Fibroblast of lung (primary cell): ENCODE results near the gene UNC45B. TPM values are rescaled to one million over a fixed set of nuclear protein-coding genes. Genes with fewer than 3 reads are reported as not detected.
A peak's percentile ranks its signal among the peaks of the same experiment; 100 is the strongest.

Experiments
- DNase-seq, 2 donors: peaks; one replicate each; pipeline versions ENCODE4 v3.0.0 to v3.0.0-alpha.2; 2010; ENCODE audit warnings: low read depth in 2 of 2
- H2AFZ ChIP-seq: 2 replicates; pipeline ENCODE4 v1.5.1; 2012; ENCODE audit warnings: low read length, control low read depth, inconsistent platforms
- H3K27ac ChIP-seq: 2 replicates; pipeline ENCODE4 v1.5.1; 2011; ENCODE audit warnings: low read length, control low read depth; ENCODE audit not compliant: insufficient read depth
- H3K27me3 ChIP-seq: 2 replicates; pipeline ENCODE4 v1.5.1; 2011; ENCODE audit warnings: mild to moderate bottlenecking, low read length; ENCODE audit not compliant: control insufficient read depth, insufficient read depth
- H3K36me3 ChIP-seq: 2 replicates; pipeline ENCODE4 v1.5.1; 2011; ENCODE audit warnings: low read length; ENCODE audit not compliant: control insufficient read depth, insufficient read depth
- H3K4me1 ChIP-seq: 2 replicates; pipeline ENCODE4 v1.5.1; 2011; ENCODE audit warnings: low read length; ENCODE audit not compliant: control insufficient read depth, insufficient read depth; ENCODE audit errors: extremely low read depth
- H3K4me2 ChIP-seq: 2 replicates; pipeline ENCODE4 v1.5.1; 2011; ENCODE audit warnings: low read length, control low read depth; ENCODE audit not compliant: insufficient read depth; ENCODE audit errors: extremely low read depth
- H3K4me3 ChIP-seq, 4 experiments: fragments of 200-600 bp in 1 of 4; sonication (generic) in 1 of 4; replicated peaks in 1 of 4; 2 replicates each; pipeline ENCODE4 v1.5.1; 2011 to 2016; ENCODE audit warnings: low read length in 4 of 4, low read depth in 3 of 4, mild to moderate bottlenecking in 3 of 4, control low read depth in 2 of 4, inconsistent platforms in 1 of 4, mixed read lengths in 1 of 4; ENCODE audit not compliant: insufficient read depth in 1 of 4; ENCODE audit errors: control extremely low read depth in 1 of 4
- H3K79me2 ChIP-seq: 2 replicates; pipeline ENCODE4 v1.5.1; 2012; ENCODE audit warnings: mild to moderate bottlenecking, low read length, inconsistent platforms; ENCODE audit not compliant: control insufficient read depth, insufficient read depth
- H3K9ac ChIP-seq: 2 replicates; pipeline ENCODE4 v1.5.1; 2011; ENCODE audit warnings: mild to moderate bottlenecking, low read length, control low read depth; ENCODE audit not compliant: insufficient read depth
- H3K9me3 ChIP-seq: 2 replicates; pipeline ENCODE4 v1.5.1; 2012; ENCODE audit warnings: low read depth, low read length; ENCODE audit not compliant: control insufficient read depth, insufficient read depth
- H4K20me1 ChIP-seq: 2 replicates; pipeline ENCODE4 v1.5.1; 2011; ENCODE audit warnings: low read length; ENCODE audit not compliant: control insufficient read depth, insufficient read depth; ENCODE audit errors: extremely low read depth
- CTCF ChIP-seq, 2 donors: IDR thresholded peaks in 1 of 2; conservative IDR thresholded peaks in 1 of 2; 1 replicate in 1 of 2; 2 replicates in 1 of 2; pipeline ENCODE4 v1.5.1; 2011 to 2012; ENCODE audit warnings: low read length in 2 of 2, control low read depth in 1 of 2, inconsistent platforms in 1 of 2, low read depth in 1 of 2, mild to moderate bottlenecking in 1 of 2
- EZH2 ChIP-seq: IDR thresholded peaks from 2 replicates; pipeline ENCODE4 v1.5.1; 2012; ENCODE audit warnings: low read length, control low read depth, mild to moderate bottlenecking; ENCODE audit errors: missing control alignments
- polyA plus RNA-seq, 2 donors: library from polyadenylated mRNA; depleted of rRNA in 1 of 2; stranded (reverse) in 1 of 2; unstranded in 1 of 2; fragments of >200 nt; gene quantifications; 2 replicates each; pipeline ENCODE4 v1.2.1, GENCODE V29; 2011 to 2012; ENCODE audit warnings: missing spikeins in 1 of 2
- total RNA-seq: library from RNA; depleted of rRNA; stranded (reverse); fragments of >200 nt; gene quantifications from 2 replicates; pipeline ENCODE4 v1.2.1, GENCODE V29; 2014

Gene UNC45B
- total and polyA plus RNA-seq, 2 donors (not counting 1 experiment from before 2014, with no cell fraction given) = not detected

- TF ChIP-seq EZH2 (no peak), CTCF (conservative IDR thresholded peaks at IDR 0.05 in 1 of 2, IDR thresholded peaks at IDR 0.05 in 1 of 2; ENCODE audit: low read depth in 1 of 2, low read length in 2 of 2) (no peak)
- H3K79me2 ChIP-seq = no peaks in the 10 kb centered on the region
- DNase-seq = no peak
- no peaks in the 10 kb centered on the region for H3K4me1 ChIP-seq
- no peak overlapping the region for H3K4me2 ChIP-seq
- no peaks in the 10 kb centered on the region for H3K9me3 ChIP-seq
- no peak overlapping the region for H3K9ac ChIP-seq
- H3K36me3 ChIP-seq = no peaks in the 10 kb centered on the region
- H2AFZ ChIP-seq = no peak overlapping the region
- H3K27me3 ChIP-seq = peaks cover 3% of the 10 kb centered on the region
- no peak overlapping the region for H3K27ac ChIP-seq
- no peak overlapping the region for H3K4me3 ChIP-seq
- no peaks in the 10 kb centered on the region for H4K20me1 ChIP-seq
Observed at GRCh38 chr17:35187481-35187880, 39.9 kb downstream of the UNC45B start.

GRCh38 chr17:35188111-35188510 is 40.5 kb downstream of the UNC45B start:
- TF ChIP-seq EZH2 = no peak
- TF ChIP-seq CTCF (conservative IDR thresholded peaks at IDR 0.05 in 1 of 2, IDR thresholded peaks at IDR 0.05 in 1 of 2; ENCODE audit: low read depth in 1 of 2, low read length in 2 of 2) = no peak
- no peaks in the 10 kb centered on the region for H4K20me1 ChIP-seq

GRCh38 chr17:35189291-35189690 is 41.7 kb downstream of the UNC45B start:
- no peak for TF ChIP-seq CTCF (conservative IDR thresholded peaks at IDR 0.05 in 1 of 2, IDR thresholded peaks at IDR 0.05 in 1 of 2; ENCODE audit: low read depth in 1 of 2, low read length in 2 of 2)
- no peak for TF ChIP-seq EZH2
- Histone ChIP-seq H3K4me3 (no peak overlapping the region), H2AFZ (no peak overlapping the region), H3K9ac (no peak overlapping the region), H3K27me3 (peaks cover under 1% of the 10 kb centered on the region), H4K20me1 (no peaks in the 10 kb centered on the region), H3K4me1 (no peaks in the 10 kb centered on the region), H3K36me3 (no peaks in the 10 kb centered on the region), H3K27ac (no peak overlapping the region), H3K79me2 (no peaks in the 10 kb centered on the region), H3K9me3 (no peaks in the 10 kb centered on the region), H3K4me2 (no peak overlapping the region)
- peak; percentile 14 to 15 for DNase-seq

More at GRCh38 chr17:35188111-35188510, 40.5 kb downstream of the UNC45B start:
- H3K4me3 ChIP-seq = no peak overlapping the region
- H3K79me2 ChIP-seq = no peaks in the 10 kb centered on the region
- H3K4me1 ChIP-seq = no peaks in the 10 kb centered on the region
- H3K9ac ChIP-seq = no peak overlapping the region
- DNase-seq = no peak
- no peaks in the 10 kb centered on the region for H3K9me3 ChIP-seq
- no peak overlapping the region for H3K4me2 ChIP-seq
- no peak overlapping the region for H3K27ac ChIP-seq
- no peaks in the 10 kb centered on the region for H3K36me3 ChIP-seq
- no peak overlapping the region for H2AFZ ChIP-seq
- peaks cover 3% of the 10 kb centered on the region for H3K27me3 ChIP-seq
